ENCODE measurements around the gene FREY1. TPM values are rescaled to one million over a fixed set of nuclear protein-coding genes. Genes with fewer than 3 reads are reported as not detected.

FREY1 gene
- total and polyA plus RNA-seq, 2 of the 13 experiments (the other 11 are each of a cell fraction or from before 2014, with no cell fraction given): 0.44 to 0.73 TPM

DNA sequence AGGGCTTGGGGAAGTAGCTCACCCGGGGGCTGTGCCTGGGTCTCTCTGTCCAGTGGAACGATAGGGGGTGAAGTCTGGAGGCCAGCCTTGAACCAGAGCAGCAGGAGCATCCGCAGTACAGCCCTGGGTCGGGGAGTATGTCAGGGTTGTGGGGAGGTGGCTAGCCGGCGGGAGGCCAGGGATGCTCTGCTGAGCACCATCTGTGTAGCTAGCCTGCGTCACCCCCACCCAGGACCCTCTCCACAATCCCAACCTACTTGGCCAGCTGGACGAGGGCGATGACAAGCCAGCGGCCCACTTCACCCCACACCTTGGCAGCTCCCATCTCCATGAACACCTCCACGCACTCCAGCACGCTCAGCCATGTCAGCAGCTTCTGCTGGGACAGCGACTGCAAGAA, 8.4 kb upstream of the FREY1 start:
- Histone ChIP-seq H4K20me1 (ENCODE audit: insufficient read depth, low read length) (no peaks in the 10 kb centered on the region), H3K36me3 (replicated peaks in 1 of 2; ENCODE audit: control insufficient read depth in 1 of 2, insufficient read depth in 2 of 2, low read length in 2 of 2) (peaks cover 11 to 23% of the 10 kb centered on the region in 2 experiments; a peak in 3 of 5 replicates), H3K4me1 (ENCODE audit: insufficient read depth, low read length) (peaks cover 27% of the 10 kb centered on the region), H3K4me2 (ENCODE audit: low read depth, low read length) (no peak overlapping the region), H2AFZ (ENCODE audit: low read length) (no peak overlapping the region), H3K27ac (ENCODE audit: extremely low read length, insufficient read depth, low read length) (no peak overlapping the region), H3K79me2 (ENCODE audit: insufficient read depth, low read length) (peaks cover 12% of the 10 kb centered on the region), H3K9me3 (ENCODE audit: low read length) (no peaks in the 10 kb centered on the region), H3K9ac (ENCODE audit: insufficient read depth, low read depth, low read length) (no peak overlapping the region), H3K4me3 (replicated peaks in 1 of 3; ENCODE audit: insufficient read depth in 1 of 3, low read depth in 2 of 3, low read length in 3 of 3) (no peak overlapping the region), H3K27me3 (ENCODE audit: control insufficient read depth in 1 of 2, insufficient read depth in 2 of 2, low read length in 2 of 2) (no peaks in the 10 kb centered on the region; a peak in 1 of 5 replicates)
- BruUV-seq (replicated peaks): no TSS peak
- FAIRE-seq (no peak), DNase-seq (ENCODE audit: low spot score) (no peak), ATAC-seq (no peak)
- intact Hi-C loops (cut with micrococcal nuclease; ENCODE audit: unreplicated experiment): no loop called here
- POLR2A ChIA-PET: no interaction called here
- no peak for TF ChIP-seq ZNF17 (CRISPR knock-in tag; IDR thresholded peaks at IDR 0.05)
- TF ChIP-seq ZNF605 (CRISPR knock-in tag; IDR thresholded peaks at IDR 0.05): no peak
- no peak for TF ChIP-seq TEAD2 (CRISPR knock-in tag; IDR thresholded peaks at IDR 0.05)
- no peak for TF ChIP-seq SNAPC4 (CRISPR knock-in tag; IDR thresholded peaks at IDR 0.05)
- TF ChIP-seq ZFP1 (CRISPR knock-in tag; IDR thresholded peaks at IDR 0.05): no peak
- 82% methylated on average over 2 of the region's 13 CpGs for WGBS (ENCODE audit: low lambda C conversion rate)
- in situ Hi-C loops (cut with HindIII; ENCODE audit: extremely low pct_ligation_motif_present, low pct_unique_long_range_greater_than_20kb): no loop called here
- CTCF ChIA-PET (ENCODE audit: low intra/inter-chr PET ratio, low total read pairs): no interaction called here
